Measurements from ENCODE around the gene ZBTB45.
"Not testable (repeated sequence)": the region's sequence is repeated elsewhere in the genome, so short reads cannot be mapped to it uniquely, and the experiment has no call there.

ZBTB45 gene

DNA sequence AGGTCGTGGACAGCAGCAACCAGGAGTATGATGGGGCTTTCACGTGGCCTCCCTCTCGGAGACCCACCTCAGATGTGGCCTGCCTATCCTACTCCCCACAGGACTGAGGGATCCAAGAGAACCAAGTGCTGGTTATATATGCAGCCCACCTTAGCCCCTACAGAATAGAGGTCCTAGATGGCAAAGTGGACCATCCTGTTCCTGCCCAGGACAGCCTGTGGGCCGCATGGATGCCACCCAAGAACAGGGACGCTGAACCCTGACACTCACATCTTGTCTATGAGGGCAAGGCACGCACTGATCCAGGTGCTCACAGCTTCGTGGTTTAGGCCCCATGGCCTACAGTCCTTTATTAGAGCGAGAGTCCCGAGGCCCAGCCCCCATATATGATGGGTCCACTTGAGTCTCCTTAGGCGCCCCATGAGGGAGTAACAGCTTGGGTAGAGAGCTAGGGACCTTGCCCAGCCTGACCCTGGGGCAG is 6.4 kb downstream of the ZBTB45 start:
- Histone ChIP-seq H3K4me3 (ENCODE audit: low read depth, low read length) (no peak overlapping the region), H3K27me3 (replicated peaks) (no peaks in the 10 kb centered on the region), H3K27ac (no peak overlapping the region), H3K36me3 (replicated peaks) (peaks cover 15% of the 10 kb centered on the region)
- TF ChIP-seq CTCF (IDR thresholded peaks at IDR 0.05; ENCODE audit: low read depth, low read length, missing control alignments) = no peak
- in situ Hi-C loops (cut with HindIII; ENCODE audit: low pct_ligation_motif_present, low sequenced_read_pairs) = no loop called here
- no peak for DNase-seq

- TF ChIP-seq CTCF (IDR thresholded peaks at IDR 0.05; ENCODE audit: low read depth, low read length, missing control alignments) = no peak
- Histone ChIP-seq H3K27me3 (replicated peaks) (no peaks in the 10 kb centered on the region), H3K36me3 (replicated peaks) (peaks cover 6% of the 10 kb centered on the region), H3K27ac (no peak within 1 kb of the TSS), H3K4me3 (ENCODE audit: low read depth, low read length) (no peak within 1 kb of the TSS)
- in situ Hi-C loops (cut with HindIII; ENCODE audit: low pct_ligation_motif_present, low sequenced_read_pairs) = no loop called here
- DNase-seq = no peak
Measured at GRCh38 chr19:58511353-58512208, 8.0 kb downstream of the ZBTB45 start, which contains the start of gene SLC27A5. SLC27A5 (minus strand) TSS chr19:58511992; CDS start chr19:58511955, 37 bp downstream.

GRCh38 chr19:58510084-58510862 is 9.3 kb downstream of the ZBTB45 start:
- no peak overlapping the region for H3K4me3 ChIP-seq (ENCODE audit: low read depth, low read length)
- no peak for DNase-seq
- no peaks in the 10 kb centered on the region for H3K27me3 ChIP-seq (replicated peaks)
- in situ Hi-C loops (cut with HindIII; ENCODE audit: low pct_ligation_motif_present, low sequenced_read_pairs) = no loop called here
- H3K27ac ChIP-seq = no peak overlapping the region
- TF ChIP-seq CTCF (IDR thresholded peaks at IDR 0.05; ENCODE audit: low read depth, low read length, missing control alignments) = no peak
- H3K36me3 ChIP-seq (replicated peaks) = no peaks in the 10 kb centered on the region

DNA sequence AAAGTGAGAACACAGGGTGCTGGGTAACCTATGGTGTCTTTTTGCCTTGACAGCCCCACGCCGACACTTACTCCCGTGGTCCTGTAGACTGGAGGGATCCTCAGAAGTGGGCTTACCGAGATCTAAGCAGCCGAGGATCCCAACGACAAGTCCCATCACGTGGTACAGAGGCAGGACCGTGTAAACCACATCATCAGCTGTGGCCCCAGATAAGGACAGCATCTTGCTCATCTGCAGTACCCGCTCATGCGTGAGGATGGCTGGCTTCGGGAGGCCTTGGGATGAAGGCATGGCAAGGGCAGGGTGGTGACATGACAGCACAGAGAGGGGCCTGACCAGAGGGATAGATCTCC is 9.9 kb downstream of the ZBTB45 start:
- no peak overlapping the region for H3K27ac ChIP-seq
- in situ Hi-C loops (cut with HindIII; ENCODE audit: low pct_ligation_motif_present, low sequenced_read_pairs) = no loop called here
- DNase-seq = no peak
- no peak overlapping the region for H3K4me3 ChIP-seq (ENCODE audit: low read depth, low read length)
- TF ChIP-seq CTCF (IDR thresholded peaks at IDR 0.05; ENCODE audit: low read depth, low read length, missing control alignments) = no peak
- no peaks in the 10 kb centered on the region for H3K36me3 ChIP-seq (replicated peaks)
- no peaks in the 10 kb centered on the region for H3K27me3 ChIP-seq (replicated peaks)

- H3K36me3 ChIP-seq (replicated peaks); H3K4me3 ChIP-seq (ENCODE audit: low read depth, low read length); H3K27me3 ChIP-seq (replicated peaks); in situ Hi-C loops (cut with HindIII; ENCODE audit: low pct_ligation_motif_present, low sequenced_read_pairs); H3K27ac ChIP-seq; DNase-seq: not testable (repeated sequence)
Measured at GRCh38 chr19:58507602-58508223, 11.9 kb downstream of the ZBTB45 start.

DNA sequence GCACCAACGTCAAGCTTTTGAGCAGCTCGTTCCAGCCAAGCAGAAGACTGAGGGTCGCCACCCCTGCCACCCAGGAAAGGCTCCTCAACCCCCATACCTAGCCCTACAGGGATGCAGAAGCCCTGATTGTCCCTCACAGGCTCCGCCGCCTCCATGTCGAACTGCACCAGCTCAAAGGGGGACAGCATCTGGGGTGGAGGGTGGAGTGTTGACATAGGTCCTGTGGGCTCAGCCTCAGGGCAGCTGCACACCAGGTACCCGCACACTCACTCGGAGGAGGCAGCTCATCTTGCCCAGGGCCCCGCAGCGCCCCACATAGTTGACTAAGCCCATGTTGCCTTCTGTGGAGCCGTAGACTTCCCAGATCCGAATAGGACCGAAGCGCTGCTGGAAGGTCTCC is 19.4 kb downstream of the ZBTB45 start:
- Histone ChIP-seq H3K27me3 (replicated peaks) (no peaks in the 10 kb centered on the region), H3K27ac (no peak overlapping the region), H3K4me3 (ENCODE audit: low read depth, low read length) (peak overlapping the region; percentile 61), H3K36me3 (replicated peaks) (no peaks in the 10 kb centered on the region)
- in situ Hi-C loops (cut with HindIII; ENCODE audit: low pct_ligation_motif_present, low sequenced_read_pairs) = no loop called here
- TF ChIP-seq CTCF (IDR thresholded peaks at IDR 0.05; ENCODE audit: low read depth, low read length, missing control alignments) = no peak
- DNase-seq = no peak
